Pulmonary artery endothelial cell (primary cell): ENCODE data around the gene PSMD9. TPM values are rescaled to one million over a fixed set of nuclear protein-coding genes. Genes with fewer than 3 reads are reported as not detected.
"Not testable (repeated sequence)": the region's sequence is repeated elsewhere in the genome, so short reads cannot be mapped to it uniquely, and the experiment has no call there.

Experiments
- DNase-seq: peaks from one replicate; pipeline ENCODE4 v3.0.0-alpha.2; 2011; ENCODE audit warnings: low read depth, low spot score
- total RNA-seq: library from RNA; depleted of rRNA; stranded (reverse); fragments of >200 nt; gene quantifications from 2 replicates; pipeline ENCODE4 v1.2.3, GENCODE V29; 2014

PSMD9 gene
- total RNA-seq, 1 donor from 2014 or later: 125 TPM

- DNase-seq: no peak
These were observed 32.5 kb downstream of the PSMD9 start for GRCh38 chr12:121921066-121921465.

DNA sequence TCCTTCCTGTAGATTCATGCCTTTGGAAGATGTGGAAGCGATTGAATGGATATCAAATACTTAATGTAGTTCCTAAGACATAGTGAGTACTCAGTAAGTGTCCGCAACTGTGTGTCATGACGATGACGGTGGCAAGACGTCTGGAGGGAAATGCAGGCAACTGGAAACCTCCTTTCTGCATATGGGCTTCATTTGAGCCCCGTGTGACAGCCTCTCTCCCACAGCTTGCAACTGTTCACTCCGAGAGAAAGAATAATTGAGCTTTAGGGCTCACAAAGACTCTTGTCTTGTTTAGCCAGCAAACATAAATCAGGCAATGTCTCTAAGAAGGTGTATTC lies 36.7 kb downstream of the PSMD9 start:
- no peak for DNase-seq

DNA sequence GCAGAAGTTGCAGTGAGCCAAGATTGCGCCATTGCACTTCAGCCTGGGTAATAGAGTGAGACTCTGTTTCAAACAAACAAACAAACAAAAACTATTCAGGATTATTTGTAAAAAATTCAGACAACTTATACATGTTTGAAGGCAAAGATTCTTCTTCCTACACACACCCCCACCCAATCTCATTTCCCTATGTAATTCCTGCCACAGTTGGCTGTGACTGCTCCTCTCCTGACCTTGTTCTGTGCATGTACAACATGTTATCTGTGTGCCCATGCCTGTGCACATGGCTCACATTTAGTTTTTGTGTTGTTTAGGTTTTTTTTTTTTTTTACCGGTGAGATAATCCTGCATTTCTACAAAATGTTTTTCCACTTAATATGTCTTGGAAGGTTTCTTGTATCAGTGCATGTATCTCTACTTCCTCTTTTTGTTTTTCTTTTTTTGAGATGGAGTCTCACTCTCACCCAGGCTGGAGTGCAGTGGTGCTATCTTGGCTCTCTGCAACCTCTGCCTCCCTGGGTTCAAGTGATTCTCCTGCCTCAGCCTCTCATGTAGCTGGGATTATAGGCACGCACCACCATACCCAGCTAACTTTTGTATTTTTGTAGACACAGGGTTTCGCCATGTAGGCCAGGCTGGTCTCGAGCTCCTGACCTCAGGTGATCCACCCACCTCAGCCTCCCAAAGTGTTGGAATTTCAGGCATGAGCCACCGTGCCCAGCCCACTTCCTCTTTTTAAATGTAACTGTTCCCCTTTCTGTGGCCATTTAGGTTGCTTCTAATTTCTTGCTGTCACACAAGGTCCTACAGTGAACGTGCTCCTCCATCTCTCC lies 38.5 kb downstream of the PSMD9 start:
- DNase-seq: no peak

GRCh38 chr12:121927813-121928212 lies 39.2 kb downstream of the PSMD9 start:
- no peak for DNase-seq

GRCh38 chr12:121929545-121929944 lies 41.0 kb downstream of the PSMD9 start:
- DNase-seq: not testable (repeated sequence)

DNA sequence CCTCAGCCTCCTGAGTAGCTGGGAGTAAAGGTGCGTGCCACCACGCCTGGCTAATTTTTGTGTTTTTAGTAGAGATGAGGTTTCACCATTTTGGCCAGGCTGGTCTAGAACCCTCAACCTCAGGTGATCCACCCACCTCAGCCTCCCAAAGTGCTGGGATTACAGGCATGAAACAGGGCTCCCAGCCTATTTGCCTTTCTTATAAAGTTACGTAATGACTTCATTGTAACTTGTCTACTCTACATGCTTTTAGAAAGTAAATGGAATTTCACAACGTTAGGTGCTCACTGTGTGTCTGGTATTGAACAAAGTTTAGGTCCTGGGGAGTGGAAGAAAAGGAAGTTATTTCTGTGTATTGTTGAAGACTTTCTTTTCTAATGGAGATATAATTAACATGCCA lies 42.3 kb downstream of the PSMD9 start:
- no peak for DNase-seq

- DNase-seq: no peak
These were observed 43.6 kb downstream of the PSMD9 start for GRCh38 chr12:121932176-121932536.

GRCh38 chr12:121932914-121933521 lies 44.4 kb downstream of the PSMD9 start:
- DNase-seq: no peak

GRCh38 chr12:121933522-121934308 lies 45.1 kb downstream of the PSMD9 start:
- no peak for DNase-seq

- DNase-seq: no peak
These were observed 45.7 kb downstream of the PSMD9 start for GRCh38 chr12:121934309-121934664.

- no peak for DNase-seq
These were observed 49.1 kb downstream of the PSMD9 start for GRCh38 chr12:121937654-121938053.

GRCh38 chr12:121939186-121939585 lies 50.6 kb downstream of the PSMD9 start:
- DNase-seq: no peak

GRCh38 chr12:121939992-121940766 lies 51.6 kb downstream of the PSMD9 start:
- DNase-seq: no peak

GRCh38 chr12:121942145-121942718 lies 53.6 kb downstream of the PSMD9 start:
- no peak for DNase-seq

- DNase-seq: no peak
These were observed 55.3 kb downstream of the PSMD9 start for GRCh38 chr12:121943926-121944325.

GRCh38 chr12:121946313-121947025 lies 57.9 kb downstream of the PSMD9 start:
- DNase-seq: no peak

DNA sequence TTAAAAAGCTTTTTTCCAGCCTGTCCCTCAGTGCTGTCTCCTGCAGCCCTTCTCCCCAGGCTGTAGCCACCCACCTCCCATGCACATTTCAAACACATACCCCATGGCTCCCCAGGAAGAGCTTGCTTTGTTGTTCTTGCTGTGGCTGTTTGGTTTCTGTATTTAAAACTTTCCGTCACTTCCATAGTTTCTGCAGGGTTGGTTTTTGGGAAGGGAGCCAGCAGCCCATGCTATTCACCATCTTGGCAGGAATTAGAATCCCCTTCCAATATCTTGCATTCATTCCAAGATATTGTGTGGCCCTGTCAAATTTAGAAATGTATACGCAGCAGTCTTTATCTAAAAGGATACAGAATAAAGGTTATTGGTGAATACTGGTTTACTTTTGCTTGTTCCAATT lies 59.4 kb downstream of the PSMD9 start:
- no peak for DNase-seq

DNA sequence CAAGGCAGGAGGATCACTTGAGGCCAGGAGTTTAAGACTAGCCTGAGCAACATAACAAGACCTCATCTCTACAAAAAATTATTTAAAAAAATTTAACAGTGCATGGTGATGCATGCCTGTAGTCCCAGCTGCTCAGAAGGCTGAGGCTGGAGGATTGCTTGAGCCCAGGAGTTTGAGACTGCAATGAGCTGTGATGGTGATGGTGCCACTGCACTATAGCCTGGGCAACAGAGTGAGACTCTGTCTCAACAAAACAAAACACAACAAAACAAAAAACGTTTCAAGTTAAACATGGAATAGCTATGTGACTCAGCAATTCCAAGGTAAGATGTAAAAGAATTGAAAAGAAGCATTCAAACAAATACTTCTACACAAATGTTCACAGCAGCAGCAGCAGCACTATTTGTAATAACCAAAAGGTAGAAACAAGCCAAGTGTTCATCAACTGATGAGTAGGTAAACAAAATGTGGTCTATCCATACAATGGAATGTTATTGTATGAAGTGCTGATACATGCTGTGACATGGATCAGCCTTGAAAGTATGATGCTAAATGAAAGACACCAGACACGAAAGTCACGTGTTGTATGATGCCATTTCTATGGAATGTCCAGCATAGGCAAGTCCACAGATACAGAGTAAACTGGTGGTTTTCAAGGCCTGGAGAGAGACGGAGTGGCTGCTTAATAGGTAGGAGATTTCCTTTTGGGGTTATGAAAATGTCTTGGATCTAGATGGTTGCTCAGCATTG lies 61.2 kb downstream of the PSMD9 start:
- no peak for DNase-seq

- DNase-seq: no peak
These were observed 64.6 kb downstream of the PSMD9 start for GRCh38 chr12:121953117-121953692.

DNA sequence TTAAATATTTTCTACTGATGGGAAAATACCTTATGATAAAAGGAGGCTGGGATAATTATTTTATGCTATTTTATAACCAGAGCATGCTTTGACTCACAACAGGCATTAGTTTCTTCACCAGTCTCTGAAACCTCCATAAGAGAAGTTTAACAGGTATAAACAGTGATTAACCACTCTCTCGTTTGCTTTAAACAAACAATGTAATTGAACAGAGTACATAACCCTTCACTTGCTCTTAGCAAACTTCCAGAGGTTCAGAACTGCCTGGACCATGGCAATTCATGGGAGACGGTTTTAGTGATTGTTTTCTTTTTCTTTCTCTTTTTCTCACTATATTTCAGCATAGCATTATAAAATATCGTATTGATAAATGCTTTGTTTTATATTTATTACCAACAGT lies 65.1 kb downstream of the PSMD9 start:
- DNase-seq: no peak
